Mammary epithelial cell (primary cell): ENCODE measurements around the gene WNT6.

Source experiments
- EZH2 ChIP-seq: IDR thresholded peaks from 2 replicates; pipeline ENCODE4 v1.6.1; 2012; ENCODE audit warnings: low read length, inconsistent platforms, borderline replicate concordance
- TF ChIP-seq, protein P1 (sequence below), 2 donors: IDR thresholded peaks in 1 of 2; conservative IDR thresholded peaks in 1 of 2; 2 replicates each; pipeline ENCODE4 v1.5.1; 2011 to 2012; ENCODE audit warnings: inconsistent platforms in 2 of 2, low read length in 2 of 2, mild to moderate bottlenecking in 2 of 2, control low read depth in 1 of 2, low read depth in 1 of 2; ENCODE audit not compliant: insufficient read depth in 1 of 2; ENCODE audit errors: extremely low read depth in 1 of 2

DNA sequence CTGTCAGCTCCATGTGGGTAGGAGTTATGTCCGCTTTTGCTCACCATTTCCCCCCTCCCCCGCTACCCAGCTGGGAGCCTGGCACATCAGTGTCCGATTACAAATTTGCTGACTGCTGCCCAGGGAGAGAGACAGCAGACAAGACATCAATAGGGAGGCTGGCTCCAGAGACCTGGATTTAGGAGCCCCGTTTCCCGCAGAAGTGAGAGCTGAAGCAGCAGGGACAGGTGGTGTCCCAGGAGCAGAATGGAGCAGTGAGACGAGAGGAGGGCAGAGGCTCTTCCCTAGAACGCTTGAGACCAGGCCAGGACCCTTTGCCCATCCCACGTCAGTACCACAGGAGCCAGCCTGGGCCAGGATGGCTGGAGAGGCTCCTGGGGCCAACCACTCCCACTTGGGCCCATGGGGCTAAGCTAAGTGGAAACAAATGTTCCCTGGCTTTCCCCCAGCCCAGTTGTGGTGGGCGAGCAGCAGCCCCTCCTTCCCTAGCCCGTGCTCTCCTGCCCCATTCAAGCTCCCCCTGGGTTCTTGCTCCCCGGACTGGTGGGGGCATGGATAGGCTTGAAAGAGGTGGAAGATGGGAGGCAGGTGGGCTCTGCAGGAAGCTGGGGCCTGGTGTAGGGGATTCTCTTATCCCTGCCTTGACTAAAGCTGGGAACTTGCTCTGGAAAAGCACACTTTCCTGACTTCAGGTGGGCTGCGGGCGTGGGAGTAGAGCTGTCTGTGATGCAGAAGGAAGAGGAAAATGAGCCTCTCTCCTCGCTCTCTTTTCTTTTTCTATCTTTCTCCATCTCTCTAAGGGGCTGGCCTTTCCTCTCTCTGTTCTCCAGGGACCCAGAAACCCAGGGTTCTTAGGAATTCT is 4.1 kb upstream of the WNT6 start:
- TF ChIP-seq, protein P1, sequence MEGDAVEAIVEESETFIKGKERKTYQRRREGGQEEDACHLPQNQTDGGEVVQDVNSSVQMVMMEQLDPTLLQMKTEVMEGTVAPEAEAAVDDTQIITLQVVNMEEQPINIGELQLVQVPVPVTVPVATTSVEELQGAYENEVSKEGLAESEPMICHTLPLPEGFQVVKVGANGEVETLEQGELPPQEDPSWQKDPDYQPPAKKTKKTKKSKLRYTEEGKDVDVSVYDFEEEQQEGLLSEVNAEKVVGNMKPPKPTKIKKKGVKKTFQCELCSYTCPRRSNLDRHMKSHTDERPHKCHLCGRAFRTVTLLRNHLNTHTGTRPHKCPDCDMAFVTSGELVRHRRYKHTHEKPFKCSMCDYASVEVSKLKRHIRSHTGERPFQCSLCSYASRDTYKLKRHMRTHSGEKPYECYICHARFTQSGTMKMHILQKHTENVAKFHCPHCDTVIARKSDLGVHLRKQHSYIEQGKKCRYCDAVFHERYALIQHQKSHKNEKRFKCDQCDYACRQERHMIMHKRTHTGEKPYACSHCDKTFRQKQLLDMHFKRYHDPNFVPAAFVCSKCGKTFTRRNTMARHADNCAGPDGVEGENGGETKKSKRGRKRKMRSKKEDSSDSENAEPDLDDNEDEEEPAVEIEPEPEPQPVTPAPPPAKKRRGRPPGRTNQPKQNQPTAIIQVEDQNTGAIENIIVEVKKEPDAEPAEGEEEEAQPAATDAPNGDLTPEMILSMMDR (conservative IDR thresholded peaks at IDR 0.05 in 1 of 2, IDR thresholded peaks at IDR 0.05 in 1 of 2; ENCODE audit: extremely low read depth in 1 of 2, insufficient read depth in 1 of 2, low read depth in 1 of 2, low read length in 2 of 2): no peak
- TF ChIP-seq EZH2: no peak
